SH-SY5Y (cell line): Measurements from ENCODE around the gene CLSTN2.

ENCODE experiments used
- GATA2 ChIP-seq: IDR thresholded peaks from 2 replicates; pipeline ENCODE4 v1.6.1; 2011; ENCODE audit warnings: mild to moderate bottlenecking, low read depth, low read length
- GATA3 ChIP-seq: IDR thresholded peaks from 2 replicates; pipeline ENCODE4 v1.6.1; 2011; ENCODE audit warnings: low read depth, mild to moderate bottlenecking, low read length, moderate library complexity

CLSTN2 gene

GRCh38 chr3:140536926-140537726 is 602.1 kb downstream of the CLSTN2 start:
- no peak for TF ChIP-seq GATA2
- TF ChIP-seq GATA3 = no peak

DNA sequence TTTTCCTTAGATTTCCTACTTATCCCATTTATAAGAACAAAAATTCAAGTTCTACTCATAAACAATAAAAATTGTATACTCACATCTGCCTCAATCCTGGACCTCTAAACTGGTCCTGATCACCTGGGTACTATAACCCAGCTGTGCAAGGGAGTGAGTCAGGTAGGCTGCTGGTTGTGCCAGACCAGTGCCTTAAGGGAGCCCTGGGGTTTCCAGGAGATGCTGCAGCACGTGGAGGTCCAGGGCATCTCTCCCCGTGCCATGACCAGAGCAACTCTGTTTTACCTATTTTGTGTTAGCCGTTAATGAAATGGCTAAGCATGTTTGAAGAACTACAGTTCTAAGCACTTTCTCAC is 602.7 kb downstream of the CLSTN2 start:
- TF ChIP-seq GATA3 (no peak), GATA2 (no peak)

- no peak for TF ChIP-seq GATA2
- TF ChIP-seq GATA3 = no peak
Observed at GRCh38 chr3:140540262-140540661, 605.3 kb downstream of the CLSTN2 start.

DNA sequence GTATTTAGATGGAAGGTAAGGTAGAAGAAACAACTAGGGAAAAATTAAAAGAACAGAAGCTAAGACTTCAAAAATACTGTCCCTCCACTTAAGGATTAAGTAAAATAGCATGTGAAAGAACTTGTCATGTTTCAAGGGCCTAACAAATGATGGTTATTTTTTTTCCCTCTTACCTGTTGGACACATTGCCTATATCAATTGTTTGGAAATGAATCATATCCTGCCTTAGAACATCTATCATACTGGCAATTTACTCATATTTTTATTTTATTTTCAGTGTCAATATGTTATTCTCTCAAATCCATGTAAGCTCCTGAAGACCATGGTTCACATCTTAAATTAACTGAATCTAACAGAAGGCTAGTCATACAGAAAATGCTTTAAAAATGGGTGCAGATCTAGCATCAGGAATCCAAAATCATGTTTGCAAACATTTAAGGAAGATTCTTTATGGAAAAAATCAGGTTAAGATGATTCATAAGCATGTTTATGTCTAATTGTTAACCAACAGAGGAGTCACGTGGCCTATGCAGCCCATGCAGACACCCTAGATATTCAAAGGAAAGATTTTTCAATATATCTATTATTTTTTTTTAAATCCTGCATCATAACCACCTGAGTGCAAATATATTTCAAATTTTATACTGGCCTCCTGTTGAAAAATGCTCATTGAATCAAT is 607.1 kb downstream of the CLSTN2 start:
- no peak for TF ChIP-seq GATA3
- no peak for TF ChIP-seq GATA2

DNA sequence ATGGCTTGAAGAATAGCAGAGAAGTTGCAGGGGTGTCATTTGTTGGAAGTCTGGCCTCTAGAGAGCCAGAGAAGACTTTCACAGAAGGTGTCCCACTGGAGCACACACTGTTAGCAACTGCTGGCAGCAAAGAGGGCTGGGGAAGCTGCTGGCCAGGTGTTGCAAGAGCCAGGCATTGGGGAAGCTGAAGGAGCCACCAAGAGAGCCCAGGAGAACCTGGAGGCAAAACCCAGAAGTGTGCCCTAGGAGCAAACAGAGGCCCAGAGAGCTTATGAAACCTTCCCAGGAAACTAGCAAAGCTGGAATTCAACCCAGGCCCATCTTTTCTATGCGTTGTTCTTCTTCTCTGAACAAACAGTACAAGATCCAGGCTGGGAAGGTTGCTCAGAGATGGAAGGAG is 610.2 kb downstream of the CLSTN2 start:
- TF ChIP-seq GATA2 = no peak
- no peak for TF ChIP-seq GATA3

- TF ChIP-seq GATA2 (no peak), GATA3 (no peak)
Observed at GRCh38 chr3:140545756-140546155, 610.8 kb downstream of the CLSTN2 start.

GRCh38 chr3:140546649-140547048 is 611.7 kb downstream of the CLSTN2 start:
- no peak for TF ChIP-seq GATA3
- TF ChIP-seq GATA2 = no peak

GRCh38 chr3:140552403-140552802 is 617.4 kb downstream of the CLSTN2 start:
- TF ChIP-seq GATA3 = no peak
- no peak for TF ChIP-seq GATA2

DNA sequence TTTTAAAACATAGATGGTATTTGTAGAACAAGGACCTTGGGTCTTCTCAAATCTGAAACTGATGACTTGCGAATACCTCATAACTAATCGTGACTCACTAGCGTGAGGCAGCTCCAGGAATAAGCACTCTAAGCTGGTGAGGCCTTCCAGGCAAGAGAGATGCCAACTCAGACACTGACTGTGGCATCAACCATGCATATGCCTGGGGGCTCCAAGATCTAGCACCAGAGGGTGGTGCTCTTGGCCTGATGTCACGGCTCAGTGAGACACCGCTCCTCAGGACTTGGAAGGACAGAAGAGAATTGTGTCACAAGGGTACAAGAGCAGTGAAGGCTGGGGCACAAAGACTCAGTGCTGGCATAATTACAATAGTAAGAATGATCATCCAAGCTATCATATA is 617.9 kb downstream of the CLSTN2 start:
- no peak for TF ChIP-seq GATA3
- TF ChIP-seq GATA2 = no peak

- no peak for TF ChIP-seq GATA3
- TF ChIP-seq GATA2 = no peak
Observed at GRCh38 chr3:140553591-140553990, 618.6 kb downstream of the CLSTN2 start.

DNA sequence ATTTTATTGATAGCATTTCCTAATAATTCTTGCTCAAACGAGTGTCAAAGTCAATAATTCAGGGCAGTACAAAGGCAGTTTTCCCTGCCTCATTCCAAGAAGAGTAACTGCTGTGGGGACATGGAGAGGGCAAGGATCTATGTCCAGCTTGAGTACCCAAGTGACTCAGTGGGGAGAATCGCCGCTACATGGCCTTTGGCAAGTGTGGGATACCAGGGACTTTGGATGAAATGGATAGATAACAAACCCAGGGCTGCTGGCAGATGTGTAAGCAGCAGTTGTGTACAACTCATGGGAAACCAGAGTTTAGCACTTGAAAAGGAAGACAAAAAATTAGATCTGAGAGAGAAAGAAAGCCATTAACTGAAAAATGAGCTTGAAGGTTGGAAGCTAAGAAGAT is 620.7 kb downstream of the CLSTN2 start:
- no peak for TF ChIP-seq GATA2
- no peak for TF ChIP-seq GATA3

DNA sequence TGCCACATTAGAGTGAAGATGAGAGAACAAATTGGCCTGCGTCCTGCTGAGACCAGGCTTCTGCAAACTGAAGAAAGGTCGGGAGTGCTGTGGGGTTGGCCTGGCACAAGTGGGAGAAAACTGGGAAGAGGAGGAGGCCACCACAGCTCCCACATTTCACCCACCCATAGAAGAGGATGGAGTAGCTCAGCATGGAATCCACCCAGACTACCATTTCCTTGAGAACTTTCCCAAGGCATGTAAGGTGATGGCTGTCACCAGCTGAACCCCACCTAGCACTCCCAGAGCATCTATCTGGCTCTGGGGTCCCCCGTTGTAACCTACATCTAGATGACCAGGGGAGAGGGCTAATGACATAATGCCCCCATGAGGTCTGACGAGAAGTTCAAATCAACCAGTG is 622.5 kb downstream of the CLSTN2 start:
- TF ChIP-seq GATA2 (no peak), GATA3 (no peak)

- TF ChIP-seq GATA2 (no peak), GATA3 (no peak)
Observed at GRCh38 chr3:140559546-140559945, 624.6 kb downstream of the CLSTN2 start.

DNA sequence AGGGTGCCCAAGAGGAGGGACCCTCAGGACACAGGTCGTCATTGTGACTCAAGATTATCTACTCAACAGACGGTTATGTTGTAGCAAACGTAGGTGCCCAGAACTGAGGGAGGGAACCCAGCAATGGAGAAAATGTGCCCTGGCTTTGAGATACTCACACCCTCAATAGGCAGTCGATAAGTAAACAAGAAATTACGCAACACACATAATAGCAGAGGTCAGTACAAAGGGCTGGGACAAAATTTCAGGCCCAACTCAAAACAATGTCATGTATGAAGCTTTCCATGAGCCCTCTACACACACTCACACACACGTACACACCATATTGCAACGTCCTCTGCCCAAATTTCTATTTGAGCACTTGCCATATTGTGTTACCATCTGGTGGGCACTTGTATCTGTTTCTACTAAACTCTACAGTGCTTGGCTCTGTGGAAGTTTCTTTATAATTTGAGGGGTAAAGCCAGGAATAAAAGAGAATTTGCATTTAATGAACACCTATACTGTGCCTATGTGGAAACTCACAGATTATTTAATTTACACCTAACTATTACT is 628.3 kb downstream of the CLSTN2 start:
- no peak for TF ChIP-seq GATA3
- TF ChIP-seq GATA2 = no peak

GRCh38 chr3:140568131-140568530 is 633.1 kb downstream of the CLSTN2 start:
- no peak for TF ChIP-seq GATA2
- no peak for TF ChIP-seq GATA3
